GM19463 (cell line): ENCODE results near the gene WDR26.
"Not testable (repeated sequence)": the region's sequence is repeated elsewhere in the genome, so short reads cannot be mapped to it uniquely, and the experiment has no call there.

Experiments
- ATAC-seq: cut with Tn5 transposase; IDR thresholded peaks from one replicate; pipeline ENCODE4 v1.9.1; 2021; ENCODE audit warnings: mild to moderate bottlenecking, moderate library complexity; ENCODE audit not compliant: unreplicated experiment

The WDR26 gene

GRCh38 chr1:224434691-224435317, at the start of gene WDR26:
TSS of gene WDR26 (minus strand) at chr1:224434797.
- ATAC-seq: peak; percentile 91

GRCh38 chr1:224483206-224483605, 48.6 kb upstream of the WDR26 start:
- not testable (repeated sequence) for ATAC-seq

DNA sequence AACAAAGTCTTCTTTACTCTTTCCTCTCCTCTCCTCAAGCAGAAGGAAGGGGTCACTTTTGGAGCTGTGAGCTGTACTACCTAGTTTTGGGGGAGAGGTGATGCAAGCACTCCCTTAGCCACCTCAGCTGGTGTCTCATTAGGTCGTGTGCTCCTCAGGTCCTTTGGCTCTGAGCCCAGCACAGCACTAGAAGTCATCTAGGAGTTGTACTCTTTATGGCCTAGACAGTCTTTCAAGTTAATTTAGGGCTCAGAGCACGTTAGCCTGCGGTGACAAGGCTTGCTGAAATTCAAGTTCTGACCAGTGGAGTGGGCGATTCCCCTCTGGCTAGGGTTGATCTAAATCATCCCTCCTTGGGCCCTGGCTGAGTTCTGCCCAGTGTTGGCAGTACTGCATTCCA, 48.0 kb upstream of the WDR26 start:
- no peak for ATAC-seq

DNA sequence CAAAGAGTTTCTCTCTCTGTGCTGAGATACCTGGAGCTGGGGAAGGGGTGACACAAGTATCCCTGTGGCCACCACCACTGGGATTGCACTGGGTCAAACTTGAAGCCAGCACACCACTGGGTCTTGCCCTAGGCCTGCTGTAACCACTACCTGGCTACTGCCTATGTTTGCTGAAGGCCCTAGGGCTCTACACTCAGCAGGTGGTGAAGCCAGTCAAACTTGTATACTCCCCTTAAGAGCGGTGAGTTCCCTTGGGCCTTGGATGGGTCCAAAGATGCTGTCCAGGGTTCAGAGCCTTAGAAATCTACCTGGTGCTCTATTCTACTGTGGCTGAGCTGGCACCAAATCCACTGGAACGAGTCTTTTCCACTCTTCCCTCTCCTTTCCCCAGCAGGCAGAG, 47.0 kb upstream of the WDR26 start:
- no peak for ATAC-seq

- ATAC-seq: not testable (repeated sequence)
Observed at GRCh38 chr1:224480888-224481459, 46.4 kb upstream of the WDR26 start.

DNA sequence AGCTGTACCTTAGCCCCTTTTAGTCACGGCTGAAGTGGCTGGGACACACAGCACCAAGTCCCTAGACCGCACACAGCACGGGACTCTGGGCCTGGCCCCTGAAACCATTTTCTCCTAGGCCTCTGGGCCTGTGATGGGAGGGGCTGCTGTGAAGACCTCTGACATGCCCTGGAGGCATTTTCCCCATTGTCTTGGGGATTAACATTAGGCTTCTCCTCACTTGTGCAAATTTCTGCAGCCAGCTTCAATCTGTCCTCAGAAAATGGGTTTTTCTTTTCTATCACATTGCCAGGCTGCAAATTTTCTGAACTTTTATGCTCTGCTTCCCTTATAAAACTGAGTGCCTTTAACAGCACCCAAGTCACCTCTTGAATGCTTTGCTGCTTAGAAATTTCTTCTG, 45.6 kb upstream of the WDR26 start:
- ATAC-seq: not testable (repeated sequence)

DNA sequence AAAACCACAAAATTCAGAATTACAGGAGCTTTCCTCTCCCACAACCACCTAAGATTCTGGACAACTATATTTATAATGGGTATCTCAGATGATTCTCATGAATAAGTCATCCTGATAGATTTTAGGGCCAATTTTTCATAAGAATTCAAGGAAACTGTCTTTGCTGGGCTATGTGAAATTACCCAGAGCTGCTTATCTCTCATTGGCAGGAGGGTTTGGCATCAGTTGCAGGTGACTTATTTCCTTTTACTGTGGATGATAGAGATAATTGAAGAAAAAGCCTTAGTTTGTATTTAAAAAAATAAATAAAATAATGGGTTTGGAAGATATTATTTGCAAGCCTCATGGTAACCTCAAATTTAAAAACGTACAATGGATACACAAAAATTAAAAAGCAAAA, 38.2 kb upstream of the WDR26 start:
- ATAC-seq: no peak

- no peak for ATAC-seq
Observed at GRCh38 chr1:224466154-224466553, 31.6 kb upstream of the WDR26 start.

DNA sequence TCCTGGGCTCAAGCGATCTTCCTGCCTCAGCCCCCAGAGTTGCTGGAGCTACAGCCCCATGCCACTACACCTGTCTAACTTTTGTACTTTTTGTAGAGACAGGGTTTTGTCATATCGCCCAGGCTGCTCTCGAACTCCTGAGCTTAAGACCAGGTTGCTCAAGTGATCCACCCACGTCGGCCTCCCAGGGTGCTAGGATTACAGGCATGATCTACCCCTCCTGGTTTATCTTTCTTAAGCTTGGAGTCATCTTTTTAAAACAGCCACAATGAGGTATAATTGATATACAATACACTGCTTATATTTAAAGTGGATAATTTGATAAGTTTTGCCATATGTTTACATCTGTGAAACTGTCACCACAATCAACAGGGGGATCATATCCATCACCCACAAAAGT, 25.4 kb upstream of the WDR26 start:
- no peak for ATAC-seq

DNA sequence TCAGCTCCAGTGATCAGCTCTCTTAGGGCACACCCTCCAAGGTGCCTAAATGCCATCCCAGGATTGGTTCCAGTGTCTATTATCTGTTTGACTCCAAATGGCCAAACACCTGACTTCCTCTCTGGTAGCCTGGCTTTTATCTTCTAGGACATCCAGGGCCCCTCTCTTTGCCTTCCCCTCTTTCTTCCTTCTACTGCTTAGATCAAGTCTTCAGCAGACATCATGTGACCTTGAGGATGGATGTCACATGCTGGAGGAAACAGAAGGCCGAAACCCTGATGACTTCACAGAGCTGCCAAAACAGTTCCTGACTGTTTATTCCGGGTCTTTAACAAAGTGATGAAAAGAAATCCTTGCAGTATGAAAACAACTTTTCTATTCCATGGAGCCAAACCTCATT, 24.4 kb upstream of the WDR26 start:
- no peak for ATAC-seq

DNA sequence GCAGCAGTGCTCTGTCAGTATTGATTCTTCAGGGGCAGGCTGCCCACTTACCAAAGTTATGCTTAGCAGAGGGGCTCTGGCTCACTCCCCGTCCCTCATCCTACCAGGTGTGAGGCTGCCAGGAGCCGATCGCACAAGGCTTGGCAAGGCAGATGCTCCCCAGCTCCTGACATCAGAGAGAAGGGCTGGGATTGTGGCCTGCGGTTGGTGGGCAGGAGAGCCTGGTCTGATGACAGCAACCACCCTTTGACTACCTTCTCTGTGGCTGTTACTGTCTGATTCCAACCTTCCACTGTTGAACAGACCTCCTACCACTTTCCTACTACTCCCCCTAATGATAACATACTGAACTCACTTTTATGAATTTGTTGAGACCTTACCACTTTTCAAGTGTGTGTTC, 23.7 kb upstream of the WDR26 start:
- ATAC-seq: no peak

- ATAC-seq: no peak
Observed at GRCh38 chr1:224457782-224458144, 23.2 kb upstream of the WDR26 start.

DNA sequence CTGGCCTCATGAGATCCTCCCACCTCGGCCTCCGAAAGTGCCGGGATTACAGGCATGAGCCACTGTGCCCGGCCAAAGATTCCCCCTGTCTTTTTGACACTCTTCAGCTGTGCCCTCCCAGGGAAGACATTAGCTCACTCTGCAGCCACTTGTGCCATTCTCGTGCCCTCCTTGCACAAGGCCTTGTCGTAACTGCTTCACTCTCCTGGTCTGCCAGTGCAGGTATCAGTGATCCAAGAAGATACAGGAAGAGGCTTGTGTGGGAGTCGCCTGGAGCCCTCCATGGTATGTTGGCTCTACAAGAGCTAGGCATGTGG, 22.0 kb upstream of the WDR26 start:
- no peak for ATAC-seq

GRCh38 chr1:224454402-224455055, 19.9 kb upstream of the WDR26 start:
- ATAC-seq: no peak

DNA sequence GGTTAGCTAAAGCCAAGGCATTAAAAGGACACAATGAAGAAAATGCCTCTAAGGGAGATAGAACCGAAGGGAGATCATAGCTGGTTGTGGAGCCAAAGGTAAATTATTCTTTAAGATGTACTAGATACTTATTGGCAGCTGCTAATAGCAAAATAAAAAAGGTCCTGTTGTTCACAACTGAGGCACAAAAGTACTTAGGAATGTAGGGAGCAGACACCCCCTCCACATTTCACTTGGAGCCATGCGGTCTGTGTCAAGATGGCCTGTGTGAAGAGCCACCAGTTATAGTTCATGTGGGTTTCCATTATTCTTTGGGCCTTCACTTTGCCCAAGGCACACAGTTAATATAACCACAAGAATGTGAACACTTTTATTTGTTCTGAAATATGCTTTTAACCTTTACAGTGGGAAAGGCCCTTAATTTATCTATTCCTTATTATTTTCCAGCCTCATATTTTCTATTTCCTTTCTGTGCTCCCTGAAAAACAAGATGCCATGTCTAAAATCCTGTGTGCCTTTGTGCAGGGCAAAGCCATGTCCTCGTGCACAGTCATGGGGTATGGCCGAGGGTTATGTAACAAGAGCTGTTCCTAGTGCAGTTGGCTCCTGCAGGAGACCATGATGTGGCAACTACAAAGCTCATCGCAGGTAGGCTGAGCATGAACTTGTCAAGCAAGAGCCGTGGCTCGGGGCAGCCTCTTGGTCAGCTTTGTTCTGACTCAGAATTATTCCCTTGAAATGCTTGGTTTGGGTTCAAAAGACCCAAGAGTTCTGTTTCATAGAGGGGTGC, 16.2 kb upstream of the WDR26 start:
- ATAC-seq: no peak

DNA sequence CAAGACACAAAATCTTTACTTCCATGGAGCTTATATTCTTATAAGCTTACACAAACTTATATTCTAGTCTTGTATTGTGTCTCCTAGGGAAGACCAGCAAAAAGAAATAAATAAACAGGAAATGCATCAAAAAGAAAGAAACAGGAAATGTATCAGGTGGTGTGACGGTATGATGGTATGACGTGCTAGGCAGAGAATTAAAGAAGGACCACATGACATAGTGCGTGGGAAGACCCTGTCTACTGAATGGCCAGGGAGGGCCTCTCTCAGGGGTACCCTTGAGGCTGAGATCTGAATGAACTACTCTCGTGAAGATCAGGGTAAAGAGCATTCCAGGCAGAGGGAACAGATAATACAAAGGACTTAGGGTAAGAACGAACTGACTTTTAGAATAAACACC, 15.6 kb upstream of the WDR26 start:
- ATAC-seq: no peak

DNA sequence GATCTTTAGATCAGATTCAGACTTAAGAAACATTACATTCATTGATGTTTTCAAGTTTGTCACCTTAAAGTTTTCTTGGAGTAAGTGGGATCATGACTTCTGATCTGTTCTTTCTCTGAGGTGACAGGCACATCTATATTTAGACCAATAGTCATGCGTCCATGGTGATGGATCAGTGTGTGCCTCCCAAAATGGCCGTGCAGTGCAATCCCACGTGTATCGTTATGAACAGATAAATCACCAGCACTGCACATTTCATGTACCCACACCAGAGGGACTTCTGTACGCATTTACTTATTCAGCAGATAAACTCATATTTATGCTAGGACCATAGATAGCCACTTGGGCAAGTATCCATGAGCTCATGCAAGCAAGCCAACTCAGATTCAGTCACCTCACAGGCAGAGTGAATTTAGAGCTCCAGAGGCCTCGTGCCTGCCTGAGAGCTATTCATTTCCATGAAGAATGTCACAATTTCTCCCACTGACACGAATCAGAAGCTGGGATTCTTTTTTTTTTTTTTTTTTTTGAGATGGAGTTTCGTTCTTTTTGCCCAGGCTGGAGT, 13.9 kb upstream of the WDR26 start:
- ATAC-seq: no peak

DNA sequence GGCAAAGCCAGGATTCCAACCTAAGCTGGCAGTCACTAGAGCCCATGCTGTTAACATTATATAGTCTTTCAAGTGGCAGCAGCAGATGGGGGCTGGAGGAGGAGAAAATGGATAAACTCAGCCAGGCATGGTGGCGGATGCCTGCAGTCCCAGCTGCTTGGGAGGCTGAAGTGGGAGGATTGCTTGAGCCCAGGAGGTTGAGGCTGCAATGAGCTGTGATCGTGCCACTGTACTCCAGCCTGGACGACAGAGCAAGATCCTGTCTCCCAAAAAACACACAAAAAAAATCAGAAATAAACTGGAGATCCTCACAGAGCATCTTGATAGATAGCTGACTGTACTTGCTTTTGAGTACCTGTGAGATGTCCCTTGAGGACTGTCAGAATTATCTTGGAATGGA, 13.4 kb upstream of the WDR26 start:
- no peak for ATAC-seq

DNA sequence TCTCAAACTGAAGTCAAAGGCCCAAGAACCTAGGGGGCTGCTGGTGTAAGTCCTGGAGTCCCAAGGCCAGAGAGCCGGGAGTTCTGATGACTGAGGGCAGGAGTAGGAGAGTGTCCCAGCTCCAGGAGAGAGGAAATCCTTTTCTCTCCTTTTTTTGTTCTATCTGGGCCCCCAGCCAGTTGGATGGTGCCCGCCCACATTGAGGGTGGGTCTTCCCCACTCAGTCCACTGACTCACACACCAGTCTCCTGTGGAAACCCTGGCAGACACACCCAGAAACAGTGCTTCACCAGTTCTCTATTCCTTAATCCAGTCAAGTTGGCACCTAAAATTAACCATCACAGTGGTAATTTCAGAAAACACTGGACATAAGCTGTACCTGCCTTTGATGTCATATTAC, 12.7 kb upstream of the WDR26 start:
- no peak for ATAC-seq

GRCh38 chr1:224438989-224439388, 4.4 kb upstream of the WDR26 start:
- ATAC-seq: no peak

GRCh38 chr1:224435999-224436398, 1.4 kb upstream of the WDR26 start:
- ATAC-seq: no peak

DNA sequence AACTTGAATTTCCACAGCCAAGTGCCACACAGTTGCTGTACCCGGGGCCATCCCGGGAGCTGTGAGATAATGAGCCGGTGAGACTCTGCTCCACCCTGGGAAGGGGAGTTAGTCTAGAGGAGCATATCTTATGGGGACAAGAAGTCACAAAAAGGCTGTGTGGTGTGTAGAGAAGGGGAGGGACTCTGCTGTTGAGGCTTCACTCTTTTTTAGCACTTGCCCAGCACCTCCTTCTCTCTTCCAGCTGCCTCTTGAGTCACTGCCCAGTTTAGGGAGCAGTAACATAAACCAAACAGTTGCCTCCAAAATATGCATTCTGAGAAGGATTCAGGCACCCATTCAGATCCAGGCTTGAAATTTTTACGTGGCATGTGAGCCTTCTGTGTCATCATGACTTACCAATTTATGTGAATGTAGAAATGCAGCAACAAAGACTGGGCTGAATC, 744 bp upstream of the WDR26 start:
- ATAC-seq: peak; percentile 7
